ENCODE measurements around the gene TTC8. TPM values are rescaled to one million over a fixed set of nuclear protein-coding genes. Genes with fewer than 3 reads are reported as not detected.

TTC8 gene
- total RNA-seq (2021): 9.2 and 10.3 TPM in 2 replicates
- long read RNA-seq, full-length matches to known transcripts: 42 of 55 reads
- long read RNA-seq, partial matches to known transcripts: 3 of 55 reads
- long read RNA-seq, other reads (novel, unspliced or antisense): 10 of 55 reads

DNA sequence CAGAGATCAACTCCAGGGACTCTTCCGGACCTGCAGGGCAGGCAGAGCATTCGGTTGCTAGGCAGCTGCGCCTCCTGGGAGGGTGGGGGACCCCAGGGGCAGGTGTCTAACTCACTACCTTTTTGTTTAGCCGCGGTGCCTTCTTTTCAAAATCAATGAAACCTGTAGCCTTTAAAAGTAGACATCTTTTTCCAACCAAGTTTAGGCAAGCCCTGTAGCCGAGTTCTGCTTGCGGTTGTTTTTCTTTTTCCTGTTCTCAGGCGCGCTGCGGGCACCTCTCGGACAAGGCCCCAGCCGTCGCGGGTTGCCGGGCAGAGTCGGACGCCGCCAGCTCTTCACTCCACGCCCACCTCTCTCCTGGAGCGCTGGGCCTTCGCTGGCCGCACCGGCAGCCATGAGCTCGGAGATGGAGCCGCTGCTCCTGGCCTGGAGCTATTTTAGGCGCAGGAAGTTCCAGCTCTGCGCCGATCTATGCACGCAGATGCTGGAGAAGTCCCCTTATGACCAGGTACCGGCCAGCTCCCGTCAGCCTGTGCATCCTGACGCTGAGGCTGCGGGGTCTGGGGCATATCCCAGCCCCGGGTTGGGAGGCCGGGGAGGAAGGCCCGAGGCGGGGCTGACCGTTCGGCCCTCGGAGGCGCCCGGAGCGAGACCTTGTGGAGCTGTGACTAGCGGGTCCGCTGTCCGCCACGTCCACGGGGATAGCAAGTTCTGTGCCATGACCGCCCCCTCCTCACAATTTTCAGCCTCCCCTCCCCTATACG is at the start of gene TTC8:
TSS of gene TTC8 (plus strand) at position 338 of the 764 bp plus-strand sequence. CDS start at position 395, 57 bp downstream.
- Histone ChIP-seq H3K9me3 (ENCODE audit: control insufficient read depth, low read depth, low read length) (no peaks in the 10 kb centered on the region), H3K27me3 (ENCODE audit: insufficient read depth, low read length) (no peaks in the 10 kb centered on the region), H3K27ac (ENCODE audit: insufficient read length, low read depth, low read length) (no peak within 1 kb of the TSS), H3K79me2 (ENCODE audit: insufficient read depth, low read length) (no peaks in the 10 kb centered on the region), H3K56ac (ENCODE audit: insufficient read length, low read depth, low read length) (no peak within 1 kb of the TSS), H4K5ac (ENCODE audit: insufficient read length, low read depth, low read length) (no peak within 1 kb of the TSS), H3K18ac (ENCODE audit: insufficient read length, low read depth, low read length) (peak within 1 kb of the TSS; percentile 84), H2BK5ac (ENCODE audit: insufficient read length, low read length) (no peak within 1 kb of the TSS), H2AFZ (ENCODE audit: low read length) (peak within 1 kb of the TSS; percentile 97), H3K14ac (ENCODE audit: insufficient read depth, low read length) (peak within 1 kb of the TSS; percentile 88), H3K4me1 (ENCODE audit: insufficient read depth, low read length) (no peaks in the 10 kb centered on the region), H2AK5ac (ENCODE audit: insufficient read length, low read length) (no peak within 1 kb of the TSS), H3K4me2 (ENCODE audit: insufficient read depth, insufficient read length, low read length) (peak within 1 kb of the TSS; percentile 80), H3K9ac (ENCODE audit: extremely low read depth, insufficient read length, low read length) (peak within 1 kb of the TSS; percentile 88), H3T11ph (ENCODE audit: low read length) (no peak within 1 kb of the TSS), H3K23ac (ENCODE audit: insufficient read length, low read depth, low read length) (no peak within 1 kb of the TSS), H2BK120ac (ENCODE audit: low read depth, low read length, poor library complexity, severe bottlenecking) (no peak within 1 kb of the TSS), H4K20me1 (ENCODE audit: control insufficient read depth, insufficient read depth, insufficient read length) (no peaks in the 10 kb centered on the region), H4K8ac (replicated peaks; ENCODE audit: insufficient read length, low read depth, low read length) (no peak within 1 kb of the TSS), H2BK12ac (ENCODE audit: insufficient read length, low read depth, low read length) (no peak within 1 kb of the TSS), H3K23me2 (ENCODE audit: insufficient read length, low read depth, low read length, poor library complexity, severe bottlenecking) (peaks cover 11% of the 10 kb centered on the region), H3K79me1 (ENCODE audit: insufficient read depth, low read depth, low read length, poor library complexity, severe bottlenecking) (no peaks in the 10 kb centered on the region), H3K4ac (ENCODE audit: low read depth, low read length) (no peak within 1 kb of the TSS), H2BK20ac (ENCODE audit: low read depth, low read length, poor library complexity, severe bottlenecking) (no peak within 1 kb of the TSS), H4K91ac (ENCODE audit: insufficient read length, low read depth, low read length) (no peak within 1 kb of the TSS), H2BK15ac (ENCODE audit: low read depth, low read length) (no peak within 1 kb of the TSS)
- no peaks in the 10 kb centered on the region for H3K36me3 Mint-ChIP-seq (ENCODE audit: insufficient read depth in 1 of 3, low read depth in 3 of 3)
- DNase-seq: peak; percentile 89
- H3K27ac Mint-ChIP-seq: peak within 1 kb of the TSS; percentile 99 to 100 (median 99)
- peak within 1 kb of the TSS; percentile 77 to 84 for H3K4me3 Mint-ChIP-seq
- TF ChIP-seq, protein P1, sequence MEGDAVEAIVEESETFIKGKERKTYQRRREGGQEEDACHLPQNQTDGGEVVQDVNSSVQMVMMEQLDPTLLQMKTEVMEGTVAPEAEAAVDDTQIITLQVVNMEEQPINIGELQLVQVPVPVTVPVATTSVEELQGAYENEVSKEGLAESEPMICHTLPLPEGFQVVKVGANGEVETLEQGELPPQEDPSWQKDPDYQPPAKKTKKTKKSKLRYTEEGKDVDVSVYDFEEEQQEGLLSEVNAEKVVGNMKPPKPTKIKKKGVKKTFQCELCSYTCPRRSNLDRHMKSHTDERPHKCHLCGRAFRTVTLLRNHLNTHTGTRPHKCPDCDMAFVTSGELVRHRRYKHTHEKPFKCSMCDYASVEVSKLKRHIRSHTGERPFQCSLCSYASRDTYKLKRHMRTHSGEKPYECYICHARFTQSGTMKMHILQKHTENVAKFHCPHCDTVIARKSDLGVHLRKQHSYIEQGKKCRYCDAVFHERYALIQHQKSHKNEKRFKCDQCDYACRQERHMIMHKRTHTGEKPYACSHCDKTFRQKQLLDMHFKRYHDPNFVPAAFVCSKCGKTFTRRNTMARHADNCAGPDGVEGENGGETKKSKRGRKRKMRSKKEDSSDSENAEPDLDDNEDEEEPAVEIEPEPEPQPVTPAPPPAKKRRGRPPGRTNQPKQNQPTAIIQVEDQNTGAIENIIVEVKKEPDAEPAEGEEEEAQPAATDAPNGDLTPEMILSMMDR (conservative IDR thresholded peaks at IDR 0.05): no peak
- WGBS (ENCODE audit: extremely low coverage, insufficient read length, low lambda C conversion rate): no CpG with 5 or more reads among the region's 50 CpGs
- peaks cover 12 to 13% of the 10 kb centered on the region in 2 experiments for H3K4me1 Mint-ChIP-seq
- peaks cover 9% of the 10 kb centered on the region for H3K27me3 Mint-ChIP-seq (ENCODE audit: low read depth)
- H3K9me3 Mint-ChIP-seq: no peaks in the 10 kb centered on the region

Measured in H9 (cell line).